PC-9 (cell line): ENCODE data around the gene RNF4. TPM values are rescaled to one million over a fixed set of nuclear protein-coding genes. Genes with fewer than 3 reads are reported as not detected.

Source experiments
- BruUV-seq: library from RNA; stranded (reverse); fragments of 400-500 nt; replicated peaks from 2 replicates; lab custom pipeline; 2021; lab: Mats Ljungman, UMichigan
- CTCF ChIA-PET: fragments of 300-600 bp; sonication (Branson Sonifier 250); formaldehyde crosslinking; loops from one replicate; lab custom pipeline; 2022; ENCODE audit warnings: antibody characterized with exemption; lab: Charles Lee
- POLR2A ChIA-PET: fragments of 300-600 bp; sonication (Branson Sonifier 250); formaldehyde crosslinking; loops from one replicate; lab custom pipeline; 2022; ENCODE audit warnings: antibody characterized with exemption; ENCODE audit not compliant: unreplicated experiment; lab: Charles Lee
- DNase-seq, 2 experiments: peaks; one replicate each; pipeline versions ENCODE4 v3.0.0 to v3.0.0-alpha.2; 2015 to 2022; ENCODE audit warnings: mixed read lengths in 1 of 2
- H2AFZ ChIP-seq: fragments of 200-600 bp; sonication (generic); 2 replicates; pipeline ENCODE4 v1.8.1; 2017; ENCODE audit warnings: antibody characterized with exemption
- H3F3A ChIP-seq: fragments of 200-600 bp; sonication (generic); 2 replicates; pipeline ENCODE4 v1.8.1; 2017; ENCODE audit warnings: antibody characterized with exemption, mild to moderate bottlenecking, low read depth; ENCODE audit not compliant: insufficient read depth
- H3K27ac ChIP-seq: fragments of 200-600 bp; sonication (generic); 2 replicates; pipeline ENCODE4 v1.6.1; 2016; ENCODE audit warnings: mixed run types
- H3K27me3 ChIP-seq: fragments of 200-600 bp; sonication (generic); 2 replicates; pipeline ENCODE4 v1.6.1; 2016; ENCODE audit warnings: low read depth, mixed run types; ENCODE audit not compliant: insufficient read depth
- H3K36me3 ChIP-seq: fragments of 200-600 bp; sonication (generic); 2 replicates; pipeline ENCODE4 v1.6.1; 2016; ENCODE audit warnings: low read depth, mixed run types
- H3K4me1 ChIP-seq: fragments of 200-600 bp; sonication (generic); replicated peaks from 2 replicates; pipeline ENCODE4 v1.6.1; 2016; ENCODE audit warnings: mixed run types; ENCODE audit not compliant: insufficient read depth
- H3K4me2 ChIP-seq: fragments of 200-600 bp; sonication (generic); 2 replicates; pipeline ENCODE4 v1.6.1; 2017; ENCODE audit warnings: mixed run types
- H3K4me3 ChIP-seq: fragments of 200-600 bp; sonication (generic); 2 replicates; pipeline ENCODE4 v1.6.1; 2016; ENCODE audit warnings: mixed run types
- H3K79me2 ChIP-seq: fragments of 200-600 bp; sonication (generic); 2 replicates; pipeline ENCODE4 v1.6.1; 2017; ENCODE audit warnings: low read depth, mixed run types
- H3K9me2 ChIP-seq: fragments of 200-600 bp; sonication (generic); 2 replicates; pipeline ENCODE4 v1.8.1; 2017; ENCODE audit warnings: mild to moderate bottlenecking; ENCODE audit not compliant: insufficient read depth
- H3K9me3 ChIP-seq: fragments of 200-600 bp; sonication (generic); 2 replicates; pipeline ENCODE4 v1.8.1; 2016; ENCODE audit warnings: low read depth; ENCODE audit not compliant: insufficient read depth
- H4K20me1 ChIP-seq: fragments of 200-600 bp; sonication (generic); 2 replicates; pipeline ENCODE4 v1.8.1; 2017; ENCODE audit not compliant: insufficient read depth
- CTCF ChIP-seq: fragments of 200-600 bp; sonication (generic); conservative IDR thresholded peaks from 2 replicates; pipeline ENCODE4 v1.6.1; 2017; ENCODE audit warnings: mixed run types, antibody characterized with exemption, mild to moderate bottlenecking, moderate library complexity
- EZH2 ChIP-seq: fragments of 200-600 bp; sonication (generic); IDR thresholded peaks from 2 replicates; pipeline ENCODE4 v1.8.0; 2017; ENCODE audit warnings: antibody characterized with exemption, low read depth
- intact Hi-C: fragments of 100-400 bp; cut with micrococcal nuclease; formaldehyde crosslinking; loops from one replicate; pipeline ENCODE4 v1.10.0; 2022; ENCODE audit not compliant: unreplicated experiment
- total RNA-seq: library from RNA; stranded (reverse); gene quantifications from 2 replicates; pipeline ENCODE4 v1.2.3, GENCODE V29; 2021

The RNF4 gene
- total RNA-seq, 1 experiment from 2014 or later = 63.5 TPM

GRCh38 chr4:2552806-2553205, 83.9 kb downstream of the RNF4 start:
- Histone ChIP-seq H3K27me3 (no peaks in the 10 kb centered on the region), H3K4me1 (no peaks in the 10 kb centered on the region), H2AFZ (no peak overlapping the region), H3K36me3 (no peaks in the 10 kb centered on the region), H4K20me1 (peaks cover 4% of the 10 kb centered on the region; the same call in 1 of the 2 replicates), H3K4me3 (no peak overlapping the region), H3F3A (no peaks in the 10 kb centered on the region), H3K9me3 (no peaks in the 10 kb centered on the region), H3K4me2 (no peak overlapping the region), H3K9me2 (no peaks in the 10 kb centered on the region), H3K27ac (no peak overlapping the region), H3K79me2 (peaks cover 65% of the 10 kb centered on the region)
- TF ChIP-seq EZH2 (no peak), CTCF (no peak)
- ChIA-PET POLR2A (no interaction called here), CTCF (no interaction called here)
- intact Hi-C loops = no loop called here
- no peak for DNase-seq
- BruUV-seq = no TSS peak

- TF ChIP-seq CTCF (no peak), EZH2 (no peak)
- ChIA-PET CTCF (no interaction called here), POLR2A (no interaction called here)
- DNase-seq = no peak
- Histone ChIP-seq H4K20me1 (peaks cover 4% of the 10 kb centered on the region; the same call in 1 of the 2 replicates), H3K4me3 (no peak overlapping the region), H3K79me2 (peaks cover 42% of the 10 kb centered on the region), H3K27me3 (no peaks in the 10 kb centered on the region), H3K9me3 (no peaks in the 10 kb centered on the region), H3K4me2 (no peak overlapping the region), H3K27ac (no peak overlapping the region), H3K36me3 (no peaks in the 10 kb centered on the region), H3K4me1 (no peaks in the 10 kb centered on the region), H3K9me2 (no peaks in the 10 kb centered on the region), H2AFZ (no peak overlapping the region), H3F3A (no peaks in the 10 kb centered on the region)
- no TSS peak for BruUV-seq
- intact Hi-C loops = no loop called here
Measured at GRCh38 chr4:2558301-2558700, 89.4 kb downstream of the RNF4 start.

- H3K4me3 ChIP-seq = no peak overlapping the region
- no peak overlapping the region for H3K4me2 ChIP-seq
- H3K4me1 ChIP-seq = no peaks in the 10 kb centered on the region
- peaks cover 4% of the 10 kb centered on the region; the same call in 1 of the 2 replicates for H4K20me1 ChIP-seq
- peaks cover 25% of the 10 kb centered on the region; the same call in 1 of the 2 replicates for H3K79me2 ChIP-seq
- intact Hi-C loops = no loop called here
- CTCF ChIA-PET = no interaction called here
- no peaks in the 10 kb centered on the region for H3K27me3 ChIP-seq
- no peaks in the 10 kb centered on the region for H3F3A ChIP-seq
- POLR2A ChIA-PET = no interaction called here
- no peaks in the 10 kb centered on the region for H3K9me3 ChIP-seq
- no peaks in the 10 kb centered on the region for H3K9me2 ChIP-seq
- TF ChIP-seq CTCF (no peak), EZH2 (no peak)
- DNase-seq = no peak
- H3K36me3 ChIP-seq = no peaks in the 10 kb centered on the region
- BruUV-seq = no TSS peak
- H3K27ac ChIP-seq = no peak overlapping the region
- H2AFZ ChIP-seq = no peak overlapping the region
Measured at GRCh38 chr4:2560167-2560566, 91.3 kb downstream of the RNF4 start.

Other genes with a start within 250 kb of the RNF4 start
- gene HAUS3, start 227.0 kb upstream of the RNF4 start, total RNA-seq = 15.8 and 16.2 TPM in 2 replicates
- 0.18 and 1.3 TPM in 2 replicates for gene POLN, start 227.0 kb upstream of the RNF4 start, total RNA-seq
- gene MXD4, start 207.0 kb upstream of the RNF4 start, total RNA-seq = 34.0 and 37.0 TPM in 2 replicates
- gene ZFYVE28, start 50.5 kb upstream of the RNF4 start, total RNA-seq = 12.9 and 13.6 TPM in 2 replicates
- 0.48 and 0.85 TPM in 2 replicates for gene CFAP99, start 50.2 kb upstream of the RNF4 start, total RNA-seq
- 20.1 and 23.4 TPM in 2 replicates for gene FAM193A, start 67.5 kb downstream of the RNF4 start, total RNA-seq